Loucy (cell line): Measurements from ENCODE around the gene CIB4.

Experiments used
- CTCF ChIP-seq: fragments of 200-600 bp; sonication (generic); conservative IDR thresholded peaks from 2 replicates; pipeline ENCODE4 v1.5.1; 2014; ENCODE audit warnings: mild to moderate bottlenecking, antibody characterized with exemption, low read length
- EZH2phosphoT487 ChIP-seq: fragments of 200-600 bp; IDR thresholded peaks from 2 replicates; pipeline ENCODE4 v1.6.1; 2018; ENCODE audit warnings: antibody characterized with exemption, mild to moderate bottlenecking, moderate library complexity, borderline replicate concordance

DNA sequence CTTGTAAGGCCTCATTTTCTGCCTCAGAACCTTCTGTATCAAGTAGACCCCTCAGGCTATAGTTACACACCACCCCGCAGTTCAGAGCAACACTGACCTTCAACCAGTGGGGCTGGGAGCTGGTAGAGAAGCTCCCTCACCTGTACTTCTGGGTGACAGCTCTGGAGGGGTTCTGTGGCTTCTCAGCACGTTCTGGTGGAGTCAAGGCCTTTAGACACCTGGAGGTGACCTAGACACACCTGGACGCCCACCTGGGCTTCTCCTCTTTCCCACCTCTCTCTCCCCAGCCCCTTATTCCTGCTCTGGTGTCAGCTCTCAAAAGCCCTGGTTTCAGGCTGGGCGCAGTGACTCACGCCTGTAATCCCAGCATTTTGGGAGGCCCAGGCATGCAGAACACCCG, 7.3 kb upstream of the CIB4 start:
- TF ChIP-seq CTCF, result no peak
- TF ChIP-seq EZH2phosphoT487, result no peak
